ENCODE results near the gene LY86.

DNA sequence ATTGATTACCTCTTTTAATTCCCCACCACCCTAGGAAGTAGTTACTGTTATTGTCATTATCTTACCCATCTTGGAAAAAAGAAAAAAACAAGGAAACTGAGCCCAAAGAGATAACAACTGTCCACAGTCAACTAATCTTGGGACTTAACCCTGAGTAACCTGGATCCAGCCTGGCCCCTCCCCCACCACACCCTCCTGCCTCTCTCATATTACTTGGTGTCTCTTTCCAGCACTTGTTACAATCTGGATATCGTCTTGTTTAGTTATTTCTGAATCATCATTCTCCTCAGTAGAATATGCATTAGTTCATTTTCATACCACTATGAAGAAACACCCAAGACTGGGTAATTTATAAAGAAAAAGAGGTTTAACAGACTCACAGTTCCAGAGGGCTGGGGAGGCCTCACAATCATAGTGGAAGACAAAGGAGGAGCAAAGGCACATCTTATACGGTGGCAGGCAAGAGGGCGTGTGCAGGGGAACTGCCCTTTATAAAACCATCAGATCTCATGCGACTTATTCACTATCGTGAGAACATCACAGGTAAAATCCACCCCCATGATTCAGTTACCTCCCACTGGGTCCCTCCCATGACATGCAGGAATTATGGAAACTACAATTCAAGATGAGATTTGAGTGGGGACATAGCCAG lies 60.3 kb downstream of the LY86 start:
- TF ChIP-seq, protein P1, sequence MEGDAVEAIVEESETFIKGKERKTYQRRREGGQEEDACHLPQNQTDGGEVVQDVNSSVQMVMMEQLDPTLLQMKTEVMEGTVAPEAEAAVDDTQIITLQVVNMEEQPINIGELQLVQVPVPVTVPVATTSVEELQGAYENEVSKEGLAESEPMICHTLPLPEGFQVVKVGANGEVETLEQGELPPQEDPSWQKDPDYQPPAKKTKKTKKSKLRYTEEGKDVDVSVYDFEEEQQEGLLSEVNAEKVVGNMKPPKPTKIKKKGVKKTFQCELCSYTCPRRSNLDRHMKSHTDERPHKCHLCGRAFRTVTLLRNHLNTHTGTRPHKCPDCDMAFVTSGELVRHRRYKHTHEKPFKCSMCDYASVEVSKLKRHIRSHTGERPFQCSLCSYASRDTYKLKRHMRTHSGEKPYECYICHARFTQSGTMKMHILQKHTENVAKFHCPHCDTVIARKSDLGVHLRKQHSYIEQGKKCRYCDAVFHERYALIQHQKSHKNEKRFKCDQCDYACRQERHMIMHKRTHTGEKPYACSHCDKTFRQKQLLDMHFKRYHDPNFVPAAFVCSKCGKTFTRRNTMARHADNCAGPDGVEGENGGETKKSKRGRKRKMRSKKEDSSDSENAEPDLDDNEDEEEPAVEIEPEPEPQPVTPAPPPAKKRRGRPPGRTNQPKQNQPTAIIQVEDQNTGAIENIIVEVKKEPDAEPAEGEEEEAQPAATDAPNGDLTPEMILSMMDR (IDR thresholded peaks at IDR 0.05): no peak
- TF ChIP-seq POLR2A (IDR thresholded peaks at IDR 0.05): no peak
